Panc1 (cell line): ENCODE results near the gene VAPB.

Experiments
- POLR2AphosphoS5 ChIP-seq: IDR thresholded peaks from 2 replicates; pipeline ENCODE4 v1.6.1; 2012; ENCODE audit warnings: mild to moderate bottlenecking, low read depth, low read length, moderate library complexity
- SIN3A ChIP-seq: IDR thresholded peaks from 2 replicates; pipeline ENCODE4 v1.6.1; 2012; ENCODE audit warnings: low read depth, mild to moderate bottlenecking, low read length, moderate library complexity, borderline replicate concordance; ENCODE audit not compliant: insufficient read depth
- TCF7L2 ChIP-seq: IDR thresholded peaks from 2 replicates; pipeline ENCODE4 v1.6.1; 2011; ENCODE audit warnings: mild to moderate bottlenecking, low read depth, low read length, inconsistent platforms
- TF ChIP-seq, protein P1 (sequence below): fragments of 450-650 bp; IDR thresholded peaks from 2 replicates; pipeline ENCODE4 v1.5.1; 2017; ENCODE audit warnings: mild to moderate bottlenecking
- TF ChIP-seq, protein P2 (sequence below), 2 experiments: IDR thresholded peaks; 2 replicates each; pipeline ENCODE4 v1.6.1; 2011 to 2012; ENCODE audit warnings: low read depth in 2 of 2, control low read depth in 1 of 2, low read length in 1 of 2, mild to moderate bottlenecking in 1 of 2, moderate library complexity in 1 of 2; ENCODE audit not compliant: insufficient read depth in 1 of 2

DNA sequence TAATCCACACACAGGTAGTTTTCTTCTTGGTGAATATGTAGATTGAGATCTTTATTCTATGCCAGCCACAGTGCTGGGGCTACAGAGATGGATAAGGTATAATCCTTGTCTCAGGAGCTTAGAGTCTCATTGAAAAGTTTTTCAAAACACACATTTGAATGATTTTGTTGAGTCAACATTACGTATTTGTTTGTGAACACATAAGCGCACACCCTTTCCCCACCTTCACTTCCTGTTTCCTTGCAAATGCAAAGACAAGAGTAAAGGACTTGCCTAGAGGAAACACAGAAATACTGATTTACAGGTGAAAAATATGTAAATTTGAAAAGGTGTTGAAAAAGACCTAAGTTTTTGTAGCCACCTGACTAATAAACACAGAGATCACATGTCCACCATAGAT is 27.8 kb downstream of the VAPB start:
- TF ChIP-seq, protein P1, sequence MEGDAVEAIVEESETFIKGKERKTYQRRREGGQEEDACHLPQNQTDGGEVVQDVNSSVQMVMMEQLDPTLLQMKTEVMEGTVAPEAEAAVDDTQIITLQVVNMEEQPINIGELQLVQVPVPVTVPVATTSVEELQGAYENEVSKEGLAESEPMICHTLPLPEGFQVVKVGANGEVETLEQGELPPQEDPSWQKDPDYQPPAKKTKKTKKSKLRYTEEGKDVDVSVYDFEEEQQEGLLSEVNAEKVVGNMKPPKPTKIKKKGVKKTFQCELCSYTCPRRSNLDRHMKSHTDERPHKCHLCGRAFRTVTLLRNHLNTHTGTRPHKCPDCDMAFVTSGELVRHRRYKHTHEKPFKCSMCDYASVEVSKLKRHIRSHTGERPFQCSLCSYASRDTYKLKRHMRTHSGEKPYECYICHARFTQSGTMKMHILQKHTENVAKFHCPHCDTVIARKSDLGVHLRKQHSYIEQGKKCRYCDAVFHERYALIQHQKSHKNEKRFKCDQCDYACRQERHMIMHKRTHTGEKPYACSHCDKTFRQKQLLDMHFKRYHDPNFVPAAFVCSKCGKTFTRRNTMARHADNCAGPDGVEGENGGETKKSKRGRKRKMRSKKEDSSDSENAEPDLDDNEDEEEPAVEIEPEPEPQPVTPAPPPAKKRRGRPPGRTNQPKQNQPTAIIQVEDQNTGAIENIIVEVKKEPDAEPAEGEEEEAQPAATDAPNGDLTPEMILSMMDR, result no peak
- no peak for TF ChIP-seq SIN3A
- no peak for TF ChIP-seq POLR2AphosphoS5
- TF ChIP-seq TCF7L2, result no peak
- TF ChIP-seq, protein P2, sequence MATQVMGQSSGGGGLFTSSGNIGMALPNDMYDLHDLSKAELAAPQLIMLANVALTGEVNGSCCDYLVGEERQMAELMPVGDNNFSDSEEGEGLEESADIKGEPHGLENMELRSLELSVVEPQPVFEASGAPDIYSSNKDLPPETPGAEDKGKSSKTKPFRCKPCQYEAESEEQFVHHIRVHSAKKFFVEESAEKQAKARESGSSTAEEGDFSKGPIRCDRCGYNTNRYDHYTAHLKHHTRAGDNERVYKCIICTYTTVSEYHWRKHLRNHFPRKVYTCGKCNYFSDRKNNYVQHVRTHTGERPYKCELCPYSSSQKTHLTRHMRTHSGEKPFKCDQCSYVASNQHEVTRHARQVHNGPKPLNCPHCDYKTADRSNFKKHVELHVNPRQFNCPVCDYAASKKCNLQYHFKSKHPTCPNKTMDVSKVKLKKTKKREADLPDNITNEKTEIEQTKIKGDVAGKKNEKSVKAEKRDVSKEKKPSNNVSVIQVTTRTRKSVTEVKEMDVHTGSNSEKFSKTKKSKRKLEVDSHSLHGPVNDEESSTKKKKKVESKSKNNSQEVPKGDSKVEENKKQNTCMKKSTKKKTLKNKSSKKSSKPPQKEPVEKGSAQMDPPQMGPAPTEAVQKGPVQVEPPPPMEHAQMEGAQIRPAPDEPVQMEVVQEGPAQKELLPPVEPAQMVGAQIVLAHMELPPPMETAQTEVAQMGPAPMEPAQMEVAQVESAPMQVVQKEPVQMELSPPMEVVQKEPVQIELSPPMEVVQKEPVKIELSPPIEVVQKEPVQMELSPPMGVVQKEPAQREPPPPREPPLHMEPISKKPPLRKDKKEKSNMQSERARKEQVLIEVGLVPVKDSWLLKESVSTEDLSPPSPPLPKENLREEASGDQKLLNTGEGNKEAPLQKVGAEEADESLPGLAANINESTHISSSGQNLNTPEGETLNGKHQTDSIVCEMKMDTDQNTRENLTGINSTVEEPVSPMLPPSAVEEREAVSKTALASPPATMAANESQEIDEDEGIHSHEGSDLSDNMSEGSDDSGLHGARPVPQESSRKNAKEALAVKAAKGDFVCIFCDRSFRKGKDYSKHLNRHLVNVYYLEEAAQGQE (IDR thresholded peaks at IDR 0.05; ENCODE audit: insufficient read depth in 1 of 2, low read depth in 2 of 2, low read length in 1 of 2), result no peak
